CD4-positive, alpha-beta T cell treated with Interleukin-10 for 1 hour (primary cell): ENCODE measurements around the gene CPPED1.
A peak's percentile ranks its signal among the peaks of the same experiment; 100 is the strongest.
"Not testable (repeated sequence)": the region's sequence is repeated elsewhere in the genome, so short reads cannot be mapped to it uniquely, and the experiment has no call there.

Experiments used
- DNase-seq: peaks from one replicate; pipeline ENCODE4 v3.0.0-alpha.2; 2020

The CPPED1 gene

GRCh38 chr16:12766208-12766607 is 37.5 kb downstream of the CPPED1 start:
- DNase-seq, result not testable (repeated sequence)

GRCh38 chr16:12764813-12765488 is 38.7 kb downstream of the CPPED1 start:
- no peak for DNase-seq

DNA sequence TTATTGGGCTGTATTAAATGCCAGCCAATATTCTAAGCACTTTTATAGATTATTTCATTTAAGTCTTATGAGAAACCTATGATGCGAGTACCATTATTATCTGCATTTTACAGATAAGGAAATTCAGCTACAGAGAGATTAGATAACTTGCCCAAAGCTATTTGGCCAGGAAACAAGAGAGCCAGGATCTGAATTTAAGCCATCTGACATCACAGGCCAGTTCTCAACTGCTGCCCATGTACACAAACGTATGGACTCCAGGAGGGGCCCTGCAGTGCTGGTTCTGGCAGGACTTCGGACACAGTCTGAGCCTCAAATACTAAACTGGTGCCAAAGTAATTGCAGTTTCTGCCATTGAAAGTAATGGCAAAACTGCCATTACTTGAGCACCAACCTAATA is 40.2 kb downstream of the CPPED1 start:
- DNase-seq, result no peak

GRCh38 chr16:12760819-12761611 is 42.7 kb downstream of the CPPED1 start:
- DNase-seq, result no peak

DNA sequence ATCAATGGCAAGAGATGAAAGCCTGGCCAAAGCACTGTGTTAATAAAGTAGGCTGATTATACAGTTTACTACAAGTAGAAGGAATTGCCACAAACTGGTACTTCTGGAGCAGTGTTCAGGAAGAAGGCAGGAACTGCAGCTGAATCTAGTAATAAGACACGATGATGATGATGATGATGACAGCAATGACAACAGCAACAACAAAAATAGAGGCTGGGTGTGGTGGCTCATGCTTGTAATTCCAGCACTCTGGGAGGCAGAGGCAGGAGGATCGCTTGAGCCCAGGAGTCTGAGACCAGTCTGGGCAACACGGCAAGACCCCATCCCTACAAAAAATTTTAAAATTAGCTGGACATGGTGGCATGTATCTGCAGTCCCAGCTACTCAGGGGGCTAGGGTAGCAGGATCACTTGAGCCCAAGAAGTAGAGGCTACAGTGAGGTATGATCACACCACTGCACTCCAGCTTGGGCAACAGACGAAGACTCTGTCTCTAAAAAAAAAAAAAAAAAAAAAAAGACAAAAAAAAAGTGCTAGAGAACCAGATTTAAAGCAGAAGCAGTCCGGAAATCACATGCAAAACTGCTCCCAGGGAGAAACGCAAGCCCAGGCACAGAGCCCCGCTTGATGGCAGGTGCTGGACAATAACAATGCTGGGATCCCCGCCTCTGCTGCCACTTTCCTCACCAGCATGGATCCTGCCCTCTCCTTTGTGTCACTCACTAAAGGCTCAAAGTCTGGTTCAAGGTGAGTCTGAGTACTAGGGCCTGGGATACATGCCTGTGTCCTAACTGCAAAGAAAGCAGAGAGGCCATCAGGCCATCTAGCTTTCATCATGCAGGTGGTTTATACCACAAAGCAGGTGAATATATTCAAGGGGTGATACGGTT is 44.8 kb downstream of the CPPED1 start:
- no peak for DNase-seq

DNA sequence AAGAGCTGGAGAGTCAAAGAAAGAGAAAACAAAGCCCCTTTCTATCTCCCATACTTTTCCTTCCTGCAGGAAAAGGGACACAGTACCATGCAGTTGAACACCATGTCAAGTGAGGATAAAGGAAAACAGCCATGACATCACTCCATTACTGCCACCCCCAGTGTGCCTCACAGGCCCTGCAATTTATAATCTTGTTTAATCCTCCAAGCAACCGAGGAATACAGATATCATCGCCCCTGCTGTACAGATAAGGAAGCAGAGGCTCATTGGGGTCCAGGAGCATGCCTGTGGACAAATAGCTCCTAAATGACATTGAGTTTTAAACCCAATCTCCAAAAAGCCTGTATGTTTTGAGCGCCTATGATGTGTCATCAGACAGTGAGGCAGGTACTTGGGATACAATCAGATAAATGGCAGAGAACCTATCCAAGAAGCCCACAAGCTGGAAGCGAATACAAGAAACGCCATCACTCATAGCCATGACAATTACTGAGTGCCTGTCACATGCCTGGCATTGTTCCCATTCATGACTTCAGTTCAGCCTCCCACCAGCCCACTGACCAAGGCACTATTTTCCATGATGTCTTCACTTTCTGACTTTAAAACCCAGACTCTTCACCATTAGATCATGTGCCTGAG is 45.5 kb downstream of the CPPED1 start:
- no peak for DNase-seq

DNA sequence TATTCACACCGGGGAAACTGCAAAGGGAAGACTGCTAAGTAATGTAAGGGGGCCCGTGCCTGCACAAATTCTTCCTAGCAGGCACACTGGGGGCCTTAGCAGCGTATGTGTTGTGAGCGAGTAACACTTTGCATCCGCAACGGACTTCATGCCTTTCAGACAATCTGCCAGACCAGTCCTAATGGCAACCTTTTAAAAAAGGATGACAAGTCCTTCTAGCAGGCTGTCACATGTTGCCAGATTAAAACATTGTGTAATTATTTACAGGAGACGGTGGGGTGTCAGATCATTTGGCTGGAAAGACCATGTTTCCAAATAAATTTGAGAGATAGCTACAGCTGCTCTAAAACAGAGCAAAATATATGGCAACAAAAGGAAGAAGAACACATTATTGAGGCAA is 46.1 kb downstream of the CPPED1 start:
- DNase-seq, result no peak

DNA sequence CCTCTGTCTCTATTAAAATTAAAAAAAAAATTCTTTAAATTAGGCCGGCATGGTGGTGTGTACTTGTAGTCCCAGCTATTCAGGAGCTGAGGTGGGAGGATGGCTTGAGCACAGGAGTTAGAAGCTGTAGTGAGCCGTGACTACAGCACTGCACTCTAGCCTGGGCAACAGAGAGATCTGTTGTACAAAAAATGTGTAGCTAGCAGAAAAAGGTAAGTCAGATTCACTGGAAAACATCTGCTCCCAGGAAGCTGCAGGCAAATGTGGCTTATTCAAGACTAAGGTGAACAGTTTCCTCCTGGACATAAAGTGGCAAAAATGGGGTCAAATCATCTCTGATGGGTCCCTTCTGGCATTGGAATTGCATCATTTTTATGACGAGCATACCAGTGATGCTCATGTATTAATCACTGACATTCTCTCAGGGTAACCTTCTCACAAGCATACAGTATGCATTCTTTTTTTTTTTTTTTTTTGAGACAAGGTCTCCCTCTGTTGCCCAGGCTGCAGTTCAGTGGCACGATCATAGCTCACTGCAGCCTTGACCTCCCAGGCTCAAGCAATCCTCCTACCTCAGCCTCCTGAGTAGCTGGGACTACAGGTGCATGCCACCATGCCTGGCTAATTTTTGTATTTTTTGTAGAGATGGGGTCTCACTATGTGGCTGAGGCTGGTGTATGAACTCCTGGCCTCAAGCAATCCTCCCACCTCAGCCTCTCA is 48.7 kb downstream of the CPPED1 start:
- no peak for DNase-seq

GRCh38 chr16:12753203-12754023 is 50.3 kb downstream of the CPPED1 start:
- no peak for DNase-seq

- DNase-seq, result no peak
Measured at GRCh38 chr16:12752159-12752558, 51.5 kb downstream of the CPPED1 start.

DNA sequence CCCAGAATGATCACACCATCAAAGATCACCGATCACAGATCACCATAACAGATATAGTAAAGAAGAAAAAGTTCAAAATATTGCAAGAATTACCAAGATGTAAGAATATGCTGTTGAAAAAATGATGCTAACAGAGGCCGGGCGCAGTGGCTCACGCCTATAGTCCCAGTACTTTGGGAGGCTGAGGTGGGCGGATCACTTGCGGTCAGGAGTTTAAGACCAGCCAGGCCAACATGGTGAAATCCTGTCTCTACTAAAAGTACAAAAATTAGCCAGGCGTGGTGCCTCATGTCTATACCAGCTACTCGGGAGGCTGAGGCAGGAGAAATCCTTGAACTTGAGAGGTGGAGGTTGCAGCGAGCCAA is 53.2 kb downstream of the CPPED1 start:
- DNase-seq, result peak; percentile 7

GRCh38 chr16:12749076-12749475 is 54.6 kb downstream of the CPPED1 start:
- DNase-seq, result no peak

- DNase-seq, result no peak
Measured at GRCh38 chr16:12747827-12748226, 55.9 kb downstream of the CPPED1 start.

GRCh38 chr16:12747261-12747660 is 56.4 kb downstream of the CPPED1 start:
- DNase-seq, result no peak

- DNase-seq, result no peak
Measured at GRCh38 chr16:12744860-12745259, 58.8 kb downstream of the CPPED1 start.

GRCh38 chr16:12742741-12743140 is 60.9 kb downstream of the CPPED1 start:
- no peak for DNase-seq

DNA sequence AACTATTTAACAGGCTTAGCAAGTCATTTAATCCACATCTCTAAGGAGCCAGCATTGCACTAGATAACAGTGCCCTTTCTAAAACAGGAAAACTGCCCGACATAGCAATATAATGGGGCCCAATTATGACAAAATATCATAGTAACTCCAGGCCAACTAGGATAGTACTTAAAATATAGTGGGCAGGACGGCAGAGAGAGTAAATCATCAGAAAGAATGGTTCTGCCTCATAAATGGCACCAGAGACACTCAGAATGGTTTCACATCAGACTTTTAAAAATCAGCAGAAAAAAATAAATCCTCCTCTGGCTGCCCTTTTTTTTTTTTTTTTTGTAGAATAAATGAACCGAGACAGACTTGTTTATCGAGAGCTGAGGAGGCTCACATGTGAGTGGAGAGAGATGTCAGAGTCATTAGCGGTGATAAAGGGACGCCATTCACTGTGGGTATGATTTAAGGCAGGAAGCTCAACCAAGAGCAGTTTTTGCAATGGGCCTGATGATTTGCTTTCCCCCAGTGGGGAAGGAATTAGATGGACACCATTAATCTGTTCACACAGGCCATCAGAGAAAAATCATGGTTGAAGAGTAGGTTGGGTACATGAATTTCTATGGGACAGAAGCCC is 62.6 kb downstream of the CPPED1 start:
- no peak for DNase-seq

DNA sequence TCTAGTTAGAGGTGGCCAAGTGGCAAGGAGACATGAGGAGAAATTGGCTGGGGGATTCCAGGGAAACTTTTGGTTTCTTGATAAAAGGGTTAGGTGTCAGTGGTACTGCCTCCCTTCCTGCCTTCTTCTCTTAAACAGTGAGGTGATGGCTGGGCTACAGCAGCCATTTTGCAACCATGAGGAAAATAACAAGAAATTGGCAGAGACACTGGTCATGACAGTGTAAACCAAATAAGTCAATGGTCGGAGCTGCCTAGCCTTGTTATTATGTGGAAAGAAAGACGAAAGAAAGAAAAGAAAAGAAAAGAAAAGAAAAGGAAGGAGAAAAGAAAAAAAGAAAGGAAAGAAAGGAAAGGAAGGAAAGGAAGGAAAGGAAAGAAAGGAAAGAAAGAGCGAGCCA is 63.9 kb downstream of the CPPED1 start:
- DNase-seq, result no peak

GRCh38 chr16:12737563-12737962 is 66.1 kb downstream of the CPPED1 start:
- no peak for DNase-seq

DNA sequence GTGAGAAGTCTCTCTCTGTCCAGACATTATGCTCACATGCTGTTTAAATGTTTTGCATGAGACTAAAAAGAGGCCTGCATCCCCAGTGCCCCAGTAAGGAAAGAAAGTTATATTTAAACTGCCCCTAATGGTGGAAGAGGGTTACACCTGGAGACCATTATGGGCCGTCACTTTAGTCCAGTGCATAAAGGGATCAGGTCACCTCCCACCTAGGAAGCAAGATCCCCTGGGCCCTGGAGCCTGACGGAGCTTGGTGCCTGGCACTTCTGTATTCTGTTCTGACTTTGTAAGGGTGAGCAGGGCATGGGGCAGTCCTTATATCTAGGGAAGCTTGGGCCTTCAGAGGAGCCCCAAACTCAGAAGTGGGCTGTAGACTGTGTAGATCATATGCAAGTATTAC is 67.9 kb downstream of the CPPED1 start:
- DNase-seq, result no peak

- DNase-seq, result no peak
Measured at GRCh38 chr16:12732600-12732999, 71.1 kb downstream of the CPPED1 start.
